Thyroid gland (tissue), 4 donors: ENCODE results near the gene MGAT5B. TPM values are rescaled to one million over a fixed set of nuclear protein-coding genes. Genes with fewer than 3 reads are reported as not detected.

Source experiments
- DNase-seq, 2 donors: peaks; one replicate each; pipeline ENCODE4 v3.0.0-alpha.2; 2019
- H3K27ac ChIP-seq, 3 donors: fragments of 200-600 bp; sonication (generic); 1 replicate in 2 of 3; 2 replicates in 1 of 3; pipeline ENCODE4 v1.5.1; 2016 to 2019; ENCODE audit warnings: mild to moderate bottlenecking in 1 of 3, moderate library complexity in 1 of 3
- H3K27me3 ChIP-seq: fragments of 200-600 bp; sonication (generic); one replicate; pipeline ENCODE4 v1.5.1; 2019
- H3K36me3 ChIP-seq, 2 donors: fragments of 200-600 bp; sonication (generic); one replicate each; pipeline ENCODE4 v1.5.1; 2016 to 2019
- H3K4me1 ChIP-seq, 2 donors: fragments of 200-600 bp; sonication (generic); one replicate each; pipeline ENCODE4 v1.5.1; 2017 to 2019
- H3K4me3 ChIP-seq, 3 donors: fragments of 200-600 bp; sonication (generic); replicated peaks in 1 of 3; 1 replicate in 2 of 3; 2 replicates in 1 of 3; pipeline ENCODE4 v1.5.1; 2016; ENCODE audit warnings: mild to moderate bottlenecking in 1 of 3
- H3K9me3 ChIP-seq: fragments of 200-600 bp; sonication (generic); one replicate; pipeline ENCODE4 v1.5.1; 2017
- CTCF ChIP-seq, 6 experiments: fragments of 200-600 bp in 3 of 6; fragments of 450-650 bp in 3 of 6; sonication (generic) in 3 of 6; IDR thresholded peaks; one replicate each; pipeline ENCODE4 v1.5.1; 2016 to 2019; ENCODE audit warnings: antibody characterized with exemption in 6 of 6, mild to moderate bottlenecking in 2 of 6, inconsistent platforms in 1 of 6, moderate library complexity in 1 of 6
- POLR2A ChIP-seq, 2 donors: fragments of 450-650 bp; IDR thresholded peaks; one replicate each; pipeline ENCODE4 v1.6.1; 2017; ENCODE audit warnings: antibody characterized with exemption in 2 of 2, mild to moderate bottlenecking in 2 of 2, moderate library complexity in 1 of 2
- WGBS, 2 donors: methylation state at CpG; one replicate each; pipeline ENCODE4 v1.1.5; 2017; 5-methylcytosine and 5-hydroxymethylcytosine counted together
- intact Hi-C: fragments of 100-400 bp; cut with DNase I; formaldehyde crosslinking; loops from one replicate; pipeline ENCODE4 v1.15.1; 2023
- total RNA-seq, 4 donors: library from RNA; depleted of rRNA; stranded (reverse); fragments of >200 nt; gene quantifications; one replicate each; pipeline ENCODE4 v1.2.3, GENCODE V29; 2016

MGAT5B gene
- total RNA-seq, 4 donors from 2014 or later: 0.22 to 7.4 (median 0.73) TPM; not detected in 1

- intact Hi-C loops: no loop called here
- H3K36me3 ChIP-seq: no peaks in the 10 kb centered on the region
- WGBS, 2 donors: 55 to 67% methylated on average over 9 to 10 of the region's 10 CpGs
- no peak overlapping the region for H3K27ac ChIP-seq
- H3K4me3 ChIP-seq: no peak overlapping the region
- no peaks in the 10 kb centered on the region for H3K27me3 ChIP-seq
- TF ChIP-seq POLR2A (IDR thresholded peaks at IDR 0.05): no peak
- TF ChIP-seq CTCF (IDR thresholded peaks at IDR 0.05): no peak
- H3K9me3 ChIP-seq: no peaks in the 10 kb centered on the region
- H3K4me1 ChIP-seq: no peaks in the 10 kb centered on the region
- no peak for DNase-seq
These were observed 78.5 kb downstream of the MGAT5B start for GRCh38 chr17:76946772-76947135.

- intact Hi-C loops: no loop called here
- H3K36me3 ChIP-seq: no peaks in the 10 kb centered on the region
- H3K27ac ChIP-seq: no peak overlapping the region
- no peak for TF ChIP-seq POLR2A (IDR thresholded peaks at IDR 0.05)
- no peak for TF ChIP-seq CTCF (IDR thresholded peaks at IDR 0.05)
- DNase-seq: no peak
- no peaks in the 10 kb centered on the region for H3K27me3 ChIP-seq
- no peak overlapping the region for H3K4me3 ChIP-seq
- WGBS, 2 donors: 93 to 94% methylated on average over 5 to 7 of the region's 10 CpGs
- H3K4me1 ChIP-seq: no peaks in the 10 kb centered on the region
- no peaks in the 10 kb centered on the region for H3K9me3 ChIP-seq
These were observed 79.1 kb downstream of the MGAT5B start for GRCh38 chr17:76947309-76947708.

GRCh38 chr17:76947771-76948170 is 79.6 kb downstream of the MGAT5B start:
- TF ChIP-seq POLR2A (IDR thresholded peaks at IDR 0.05): no peak
- TF ChIP-seq CTCF (IDR thresholded peaks at IDR 0.05): no peak
- DNase-seq: no peak
- intact Hi-C loops: no loop called here
- no peak overlapping the region for H3K27ac ChIP-seq
- H3K4me3 ChIP-seq: no peak overlapping the region
- no peaks in the 10 kb centered on the region for H3K36me3 ChIP-seq
- no peaks in the 10 kb centered on the region for H3K27me3 ChIP-seq
- WGBS, 2 donors: 67 to 82% methylated on average over 3 to 13 of the region's 17 CpGs
- no peaks in the 10 kb centered on the region for H3K4me1 ChIP-seq
- no peaks in the 10 kb centered on the region for H3K9me3 ChIP-seq

GRCh38 chr17:76948301-76948700 is 80.1 kb downstream of the MGAT5B start:
- Histone ChIP-seq H3K4me1 (no peaks in the 10 kb centered on the region), H3K36me3 (no peaks in the 10 kb centered on the region), H3K27me3 (no peaks in the 10 kb centered on the region), H3K9me3 (no peaks in the 10 kb centered on the region), H3K27ac (no peak overlapping the region), H3K4me3 (no peak overlapping the region)
- intact Hi-C loops: no loop called here
- TF ChIP-seq CTCF (IDR thresholded peaks at IDR 0.05) (no peak), POLR2A (IDR thresholded peaks at IDR 0.05) (no peak)
- WGBS, 2 donors: 89 to 95% methylated on average over 1 to 8 of the region's 10 CpGs
- no peak for DNase-seq

GRCh38 chr17:76948726-76949342 is 80.6 kb downstream of the MGAT5B start:
- H3K27me3 ChIP-seq: no peaks in the 10 kb centered on the region
- no peak overlapping the region for H3K4me3 ChIP-seq
- TF ChIP-seq POLR2A (IDR thresholded peaks at IDR 0.05) (no peak), CTCF (IDR thresholded peaks at IDR 0.05) (no peak)
- WGBS, 2 donors: 76 to 90% methylated on average over 10 to 18 of the region's 27 CpGs
- H3K27ac ChIP-seq: no peak overlapping the region
- H3K9me3 ChIP-seq: no peaks in the 10 kb centered on the region
- peak in 1 of 2 donors; percentile 8 for DNase-seq
- H3K4me1 ChIP-seq: no peaks in the 10 kb centered on the region
- no peaks in the 10 kb centered on the region for H3K36me3 ChIP-seq
- intact Hi-C loops: no loop called here
